ENCODE measurements around the gene UBA7. TPM values are rescaled to one million over a fixed set of nuclear protein-coding genes. Genes with fewer than 3 reads are reported as not detected.
A peak's percentile ranks its signal among the peaks of the same experiment; 100 is the strongest.

Gene UBA7
- total and polyA plus RNA-seq, 2 of the 13 experiments (the other 11 are each of a cell fraction or from before 2014, with no cell fraction given), result 9.5 to 16.5 TPM

DNA sequence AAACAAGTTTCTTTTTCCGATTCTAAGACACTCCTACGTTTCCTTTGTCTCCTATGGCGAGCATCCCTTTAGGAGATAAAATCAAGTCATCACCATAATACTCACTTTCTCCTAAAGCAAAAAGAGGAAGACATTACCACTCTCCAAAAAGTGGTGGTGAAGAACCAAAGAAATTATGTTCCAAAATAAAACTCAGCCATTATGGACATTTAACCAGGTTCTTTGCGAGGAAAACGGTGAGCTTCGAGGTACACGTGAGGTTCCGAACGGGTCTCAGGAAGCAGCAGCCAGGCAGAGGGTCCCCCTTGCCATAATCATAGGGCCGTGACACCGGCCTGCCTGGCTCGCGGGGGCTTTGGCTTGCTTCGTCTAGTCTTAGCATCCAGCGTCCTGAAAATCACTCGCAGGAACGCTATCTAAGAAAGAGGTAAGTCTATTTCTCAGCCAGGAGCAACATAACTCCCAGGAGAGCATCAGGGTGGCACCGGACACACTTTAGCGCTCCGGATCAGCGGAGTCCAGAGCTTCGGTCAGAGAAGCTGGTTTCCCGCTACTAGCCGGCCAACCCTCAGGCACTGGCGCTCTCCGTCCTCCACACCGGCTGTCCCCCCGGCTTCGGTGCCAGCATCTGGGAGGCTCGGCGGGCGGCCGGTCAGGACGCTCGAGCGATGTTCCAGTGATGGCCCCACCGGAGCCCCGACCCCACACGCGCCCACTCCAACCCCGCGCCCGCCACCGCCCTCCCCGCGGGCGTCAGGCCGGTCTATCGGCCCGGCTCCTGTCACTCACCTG is 28.0 kb downstream of the UBA7 start (continued):
- TF ChIP-seq, protein P1, sequence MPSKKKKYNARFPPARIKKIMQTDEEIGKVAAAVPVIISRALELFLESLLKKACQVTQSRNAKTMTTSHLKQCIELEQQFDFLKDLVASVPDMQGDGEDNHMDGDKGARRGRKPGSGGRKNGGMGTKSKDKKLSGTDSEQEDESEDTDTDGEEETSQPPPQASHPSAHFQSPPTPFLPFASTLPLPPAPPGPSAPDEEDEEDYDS (CRISPR knock-in tag; IDR thresholded peaks at IDR 0.05), result no peak
- TF ChIP-seq JUNB (CRISPR knock-in tag; IDR thresholded peaks at IDR 0.05; ENCODE audit: borderline replicate concordance) (no peak), ZNF329 (CRISPR knock-in tag; IDR thresholded peaks at IDR 0.05; ENCODE audit: low read depth) (no peak), FOXK1 (CRISPR knock-in tag; IDR thresholded peaks at IDR 0.05; ENCODE audit: borderline replicate concordance, low read depth) (no peak), AHR (CRISPR knock-in tag; IDR thresholded peaks at IDR 0.05) (0 out of 2 replicates have a peak, but pooled peaks have one; percentile 55), ZNF30 (CRISPR knock-in tag; IDR thresholded peaks at IDR 0.05) (0 out of 2 replicates have a peak, but pooled peaks have one; percentile 11), ZNF572 (CRISPR knock-in tag; IDR thresholded peaks at IDR 0.05) (0 out of 2 replicates have a peak, but pooled peaks have one; percentile 23), NFATC3 (CRISPR knock-in tag; IDR thresholded peaks at IDR 0.05) (no peak), CEBPG (CRISPR knock-in tag; IDR thresholded peaks at IDR 0.05) (no peak), NCOA1 (CRISPR knock-in tag; IDR thresholded peaks at IDR 0.05) (no peak), HNRNPLL (IDR thresholded peaks at IDR 0.05; ENCODE audit: low read depth, low read length, poor library complexity, severe bottlenecking) (no peak)
- TF ChIP-seq, protein P2, sequence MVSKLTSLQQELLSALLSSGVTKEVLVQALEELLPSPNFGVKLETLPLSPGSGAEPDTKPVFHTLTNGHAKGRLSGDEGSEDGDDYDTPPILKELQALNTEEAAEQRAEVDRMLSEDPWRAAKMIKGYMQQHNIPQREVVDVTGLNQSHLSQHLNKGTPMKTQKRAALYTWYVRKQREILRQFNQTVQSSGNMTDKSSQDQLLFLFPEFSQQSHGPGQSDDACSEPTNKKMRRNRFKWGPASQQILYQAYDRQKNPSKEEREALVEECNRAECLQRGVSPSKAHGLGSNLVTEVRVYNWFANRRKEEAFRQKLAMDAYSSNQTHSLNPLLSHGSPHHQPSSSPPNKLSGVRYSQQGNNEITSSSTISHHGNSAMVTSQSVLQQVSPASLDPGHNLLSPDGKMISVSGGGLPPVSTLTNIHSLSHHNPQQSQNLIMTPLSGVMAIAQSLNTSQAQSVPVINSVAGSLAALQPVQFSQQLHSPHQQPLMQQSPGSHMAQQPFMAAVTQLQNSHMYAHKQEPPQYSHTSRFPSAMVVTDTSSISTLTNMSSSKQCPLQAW (CRISPR knock-in tag; IDR thresholded peaks at IDR 0.05), result 0 out of 2 replicates have a peak, but pooled peaks have one; percentile 9
- TF ChIP-seq, protein P3, sequence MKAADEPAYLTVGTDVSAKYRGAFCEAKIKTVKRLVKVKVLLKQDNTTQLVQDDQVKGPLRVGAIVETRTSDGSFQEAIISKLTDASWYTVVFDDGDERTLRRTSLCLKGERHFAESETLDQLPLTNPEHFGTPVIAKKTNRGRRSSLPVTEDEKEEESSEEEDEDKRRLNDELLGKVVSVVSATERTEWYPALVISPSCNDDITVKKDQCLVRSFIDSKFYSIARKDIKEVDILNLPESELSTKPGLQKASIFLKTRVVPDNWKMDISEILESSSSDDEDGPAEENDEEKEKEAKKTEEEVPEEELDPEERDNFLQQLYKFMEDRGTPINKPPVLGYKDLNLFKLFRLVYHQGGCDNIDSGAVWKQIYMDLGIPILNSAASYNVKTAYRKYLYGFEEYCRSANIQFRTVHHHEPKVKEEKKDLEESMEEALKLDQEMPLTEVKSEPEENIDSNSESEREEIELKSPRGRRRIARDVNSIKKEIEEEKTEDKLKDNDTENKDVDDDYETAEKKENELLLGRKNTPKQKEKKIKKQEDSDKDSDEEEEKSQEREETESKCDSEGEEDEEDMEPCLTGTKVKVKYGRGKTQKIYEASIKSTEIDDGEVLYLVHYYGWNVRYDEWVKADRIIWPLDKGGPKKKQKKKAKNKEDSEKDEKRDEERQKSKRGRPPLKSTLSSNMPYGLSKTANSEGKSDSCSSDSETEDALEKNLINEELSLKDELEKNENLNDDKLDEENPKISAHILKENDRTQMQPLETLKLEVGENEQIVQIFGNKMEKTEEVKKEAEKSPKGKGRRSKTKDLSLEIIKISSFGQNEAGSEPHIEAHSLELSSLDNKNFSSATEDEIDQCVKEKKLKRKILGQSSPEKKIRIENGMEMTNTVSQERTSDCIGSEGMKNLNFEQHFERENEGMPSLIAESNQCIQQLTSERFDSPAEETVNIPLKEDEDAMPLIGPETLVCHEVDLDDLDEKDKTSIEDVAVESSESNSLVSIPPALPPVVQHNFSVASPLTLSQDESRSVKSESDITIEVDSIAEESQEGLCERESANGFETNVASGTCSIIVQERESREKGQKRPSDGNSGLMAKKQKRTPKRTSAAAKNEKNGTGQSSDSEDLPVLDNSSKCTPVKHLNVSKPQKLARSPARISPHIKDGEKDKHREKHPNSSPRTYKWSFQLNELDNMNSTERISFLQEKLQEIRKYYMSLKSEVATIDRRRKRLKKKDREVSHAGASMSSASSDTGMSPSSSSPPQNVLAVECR (CRISPR knock-in tag; IDR thresholded peaks at IDR 0.05; ENCODE audit: borderline replicate concordance), result peak; percentile 84; the same call in 1 of the 2 replicates
- TF ChIP-seq, protein P4, sequence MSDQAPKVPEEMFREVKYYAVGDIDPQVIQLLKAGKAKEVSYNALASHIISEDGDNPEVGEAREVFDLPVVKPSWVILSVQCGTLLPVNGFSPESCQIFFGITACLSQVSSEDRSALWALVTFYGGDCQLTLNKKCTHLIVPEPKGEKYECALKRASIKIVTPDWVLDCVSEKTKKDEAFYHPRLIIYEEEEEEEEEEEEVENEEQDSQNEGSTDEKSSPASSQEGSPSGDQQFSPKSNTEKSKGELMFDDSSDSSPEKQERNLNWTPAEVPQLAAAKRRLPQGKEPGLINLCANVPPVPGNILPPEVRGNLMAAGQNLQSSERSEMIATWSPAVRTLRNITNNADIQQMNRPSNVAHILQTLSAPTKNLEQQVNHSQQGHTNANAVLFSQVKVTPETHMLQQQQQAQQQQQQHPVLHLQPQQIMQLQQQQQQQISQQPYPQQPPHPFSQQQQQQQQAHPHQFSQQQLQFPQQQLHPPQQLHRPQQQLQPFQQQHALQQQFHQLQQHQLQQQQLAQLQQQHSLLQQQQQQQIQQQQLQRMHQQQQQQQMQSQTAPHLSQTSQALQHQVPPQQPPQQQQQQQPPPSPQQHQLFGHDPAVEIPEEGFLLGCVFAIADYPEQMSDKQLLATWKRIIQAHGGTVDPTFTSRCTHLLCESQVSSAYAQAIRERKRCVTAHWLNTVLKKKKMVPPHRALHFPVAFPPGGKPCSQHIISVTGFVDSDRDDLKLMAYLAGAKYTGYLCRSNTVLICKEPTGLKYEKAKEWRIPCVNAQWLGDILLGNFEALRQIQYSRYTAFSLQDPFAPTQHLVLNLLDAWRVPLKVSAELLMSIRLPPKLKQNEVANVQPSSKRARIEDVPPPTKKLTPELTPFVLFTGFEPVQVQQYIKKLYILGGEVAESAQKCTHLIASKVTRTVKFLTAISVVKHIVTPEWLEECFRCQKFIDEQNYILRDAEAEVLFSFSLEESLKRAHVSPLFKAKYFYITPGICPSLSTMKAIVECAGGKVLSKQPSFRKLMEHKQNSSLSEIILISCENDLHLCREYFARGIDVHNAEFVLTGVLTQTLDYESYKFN (CRISPR knock-in tag; conservative IDR thresholded peaks at IDR 0.05), result no peak
- TF ChIP-seq, protein P5, sequence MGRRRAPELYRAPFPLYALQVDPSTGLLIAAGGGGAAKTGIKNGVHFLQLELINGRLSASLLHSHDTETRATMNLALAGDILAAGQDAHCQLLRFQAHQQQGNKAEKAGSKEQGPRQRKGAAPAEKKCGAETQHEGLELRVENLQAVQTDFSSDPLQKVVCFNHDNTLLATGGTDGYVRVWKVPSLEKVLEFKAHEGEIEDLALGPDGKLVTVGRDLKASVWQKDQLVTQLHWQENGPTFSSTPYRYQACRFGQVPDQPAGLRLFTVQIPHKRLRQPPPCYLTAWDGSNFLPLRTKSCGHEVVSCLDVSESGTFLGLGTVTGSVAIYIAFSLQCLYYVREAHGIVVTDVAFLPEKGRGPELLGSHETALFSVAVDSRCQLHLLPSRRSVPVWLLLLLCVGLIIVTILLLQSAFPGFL (CRISPR knock-in tag; IDR thresholded peaks at IDR 0.05), result 0 out of 2 replicates have a peak, but pooled peaks have one; percentile 42

Data from HepG2 (cell line).